Measurements from ENCODE around the gene FAM120B. TPM values are rescaled to one million over a fixed set of nuclear protein-coding genes. Genes with fewer than 3 reads are reported as not detected.
A peak's percentile ranks its signal among the peaks of the same experiment; 100 is the strongest.

The FAM120B gene
- total RNA-seq, 1 experiment from 2014 or later, result 16.7 TPM

GRCh38 chr6:170383466-170384035 lies 77.0 kb downstream of the FAM120B start:
- Histone ChIP-seq H2BK15ac (ENCODE audit: low read depth, low read length) (no peak overlapping the region), H4K91ac (ENCODE audit: insufficient read length, low read depth, low read length) (no peak overlapping the region), H3K18ac (ENCODE audit: insufficient read length, low read depth, low read length) (no peak overlapping the region), H3K9me3 (ENCODE audit: control insufficient read depth, low read depth, low read length) (no peaks in the 10 kb centered on the region), H4K8ac (replicated peaks; ENCODE audit: insufficient read length, low read depth, low read length) (no peak overlapping the region), H2BK120ac (ENCODE audit: low read depth, low read length, poor library complexity, severe bottlenecking) (no peak overlapping the region), H4K5ac (ENCODE audit: insufficient read length, low read depth, low read length) (no peak overlapping the region), H2BK5ac (ENCODE audit: insufficient read length, low read length) (no peak overlapping the region), H2BK12ac (ENCODE audit: insufficient read length, low read depth, low read length) (no peak overlapping the region), H2AK5ac (ENCODE audit: insufficient read length, low read length) (no peak overlapping the region), H4K20me1 (ENCODE audit: control insufficient read depth, insufficient read depth, insufficient read length) (no peaks in the 10 kb centered on the region), H3K56ac (ENCODE audit: insufficient read length, low read depth, low read length) (no peak overlapping the region), H3K9ac (ENCODE audit: extremely low read depth, insufficient read length, low read length) (no peak overlapping the region), H3K14ac (ENCODE audit: insufficient read depth, low read length) (no peak overlapping the region), H2BK20ac (ENCODE audit: low read depth, low read length, poor library complexity, severe bottlenecking) (no peak overlapping the region), H3K27ac (ENCODE audit: insufficient read length, low read depth, low read length) (no peak overlapping the region), H3K23me2 (ENCODE audit: insufficient read length, low read depth, low read length, poor library complexity, severe bottlenecking) (no peaks in the 10 kb centered on the region), H3K27me3 (ENCODE audit: insufficient read depth, low read length) (no peaks in the 10 kb centered on the region), H3K23ac (ENCODE audit: insufficient read length, low read depth, low read length) (no peak overlapping the region), H3K4ac (ENCODE audit: low read depth, low read length) (no peak overlapping the region), H3K4me2 (ENCODE audit: insufficient read depth, insufficient read length, low read length) (no peak overlapping the region), H3T11ph (ENCODE audit: low read length) (no peak overlapping the region), H3K79me1 (ENCODE audit: insufficient read depth, low read depth, low read length, poor library complexity, severe bottlenecking) (no peaks in the 10 kb centered on the region), H3K4me1 (ENCODE audit: insufficient read depth, low read length) (no peaks in the 10 kb centered on the region), H3K79me2 (ENCODE audit: insufficient read depth, low read length) (no peaks in the 10 kb centered on the region), H2AFZ (ENCODE audit: low read length) (no peak overlapping the region)
- WGBS (ENCODE audit: extremely low coverage, insufficient read length, low lambda C conversion rate), result no CpG with 5 or more reads among the region's 8 CpGs
- no peaks in the 10 kb centered on the region for H3K9me3 Mint-ChIP-seq
- H3K4me1 Mint-ChIP-seq, result peaks cover 4 to 15% of the 10 kb centered on the region in 2 experiments
- no peak for TF ChIP-seq CTCF (conservative IDR thresholded peaks at IDR 0.05)
- no peak overlapping the region for H3K4me3 Mint-ChIP-seq
- H3K36me3 Mint-ChIP-seq (ENCODE audit: insufficient read depth in 1 of 3, low read depth in 3 of 3), result no peaks in the 10 kb centered on the region; a peak in 1 of 7 replicates
- no peak for DNase-seq
- H3K27ac Mint-ChIP-seq, result 0 out of 7 replicates have a peak overlapping the region, but pooled peaks of 1 of the 3 experiments have one; percentile 26
- H3K27me3 Mint-ChIP-seq (ENCODE audit: low read depth), result no peaks in the 10 kb centered on the region; the same call in 1 of the 2 replicates

Measured in H9 (cell line).